Kidney (tissue), 14 donors: ENCODE measurements around the gene SZT2. TPM values are rescaled to one million over a fixed set of nuclear protein-coding genes. Genes with fewer than 3 reads are reported as not detected.

ENCODE experiments used
- DNase-seq, 5 donors: peaks; one replicate each; pipeline ENCODE4 v3.0.0-alpha.2; 2013 to 2020
- FAIRE-seq: peaks from 2 replicates; lab custom pipeline; 2012; peaks lifted over from hg19 to GRCh38; lab: Jason Lieb, UNC
- H3K27ac ChIP-seq, 2 donors: one replicate each; pipeline ENCODE4 v1.7.0; 2013; ENCODE audit warnings: low read depth in 2 of 2, low read length in 2 of 2, inconsistent platforms in 1 of 2
- H3K27me3 ChIP-seq: one replicate; pipeline ENCODE4 v1.7.1; 2013; ENCODE audit warnings: low read length, inconsistent platforms; ENCODE audit not compliant: control insufficient read depth, insufficient read depth
- H3K36me3 ChIP-seq, 3 donors: one replicate each; pipeline versions ENCODE4 v1.7.0 to v1.7.1; 2013; ENCODE audit warnings: low read length in 3 of 3, control low read depth in 1 of 3, inconsistent platforms in 1 of 3; ENCODE audit not compliant: insufficient read depth in 3 of 3, control insufficient read depth in 2 of 3
- H3K4me1 ChIP-seq, 3 donors: one replicate each; pipeline versions ENCODE4 v1.7.0 to v1.7.1; 2013; ENCODE audit warnings: low read length in 3 of 3, inconsistent platforms in 1 of 3, low read depth in 1 of 3; ENCODE audit not compliant: control insufficient read depth in 2 of 3, insufficient read depth in 2 of 3
- H3K4me3 ChIP-seq, 3 donors: one replicate each; pipeline versions ENCODE4 v1.7.0 to v1.8.1; 2013; ENCODE audit warnings: low read length in 3 of 3, control low read depth in 1 of 3, inconsistent platforms in 1 of 3
- H3K9ac ChIP-seq, 3 donors: one replicate each; pipeline versions ENCODE4 v1.7.0 to v1.7.1; 2013; ENCODE audit warnings: low read length in 3 of 3, control low read depth in 1 of 3, inconsistent platforms in 1 of 3
- H3K9me3 ChIP-seq, 3 donors: one replicate each; pipeline versions ENCODE4 v1.7.0 to v1.7.1; 2013; ENCODE audit warnings: low read length in 3 of 3, control low read depth in 1 of 3, inconsistent platforms in 1 of 3; ENCODE audit not compliant: control insufficient read depth in 2 of 3, insufficient read depth in 1 of 3
- CTCF ChIP-seq: IDR thresholded peaks from 3 replicates; pipeline ENCODE4 v1.5.1; 2012; ENCODE audit warnings: mild to moderate bottlenecking, moderate library complexity, borderline replicate concordance; ENCODE audit not compliant: insufficient read depth; ENCODE audit errors: extremely low read depth
- intact Hi-C: fragments of 100-400 bp; cut with DNase I; formaldehyde crosslinking; loops from one replicate; pipeline ENCODE4 v1.11.1; 2022
- polyA plus RNA-seq: library from polyadenylated mRNA; stranded (reverse); fragments of 350-450 nt; fragmentation: Illumina TruSeq; extraction: RNeasy Lipid Tissue Mini Kit (QIAGEN cat#74804); gene quantifications from one replicate; pipeline ENCODE4 v1.2.3, GENCODE V29; 2014; ENCODE audit warnings: low read depth, low replicate concordance; ENCODE audit not compliant: insufficient read depth
- total RNA-seq: library from RNA; stranded (reverse); fragmentation: NEBNext Ultra II Directional; extraction: Animal tissue kit (Norgen Biotek cat#: 25700); gene quantifications from one replicate; pipeline ENCODE4 v1.2.1, GENCODE V29; 2021
- donor health status: control.
- donor health status: control.
- donor health status: control.
- donor health status: control.
- donor health status: control.
- donor health status: DM: yes; HTN: yes; CAD: no.
- donor health status: Normal renal cell carcinoma (clear cell type).

Gene SZT2
- total and polyA plus RNA-seq, 2 donors from 2014 or later: 10.4 to 66.8 TPM

GRCh38 chr1:43351421-43352350 lies 38.0 kb upstream of the SZT2 start:
- H3K27me3 ChIP-seq: no peaks in the 10 kb centered on the region
- no peak for TF ChIP-seq CTCF
- H3K27ac ChIP-seq: no peak overlapping the region
- FAIRE-seq (no peak), DNase-seq (no peak)
- H3K9me3 ChIP-seq: no peaks in the 10 kb centered on the region
- intact Hi-C loops: no loop called here
- no peaks in the 10 kb centered on the region for H3K36me3 ChIP-seq
- H3K4me3 ChIP-seq: no peak overlapping the region
- H3K4me1 ChIP-seq: peaks cover 3 to 17% (median 9%) of the 10 kb centered on the region in 3 donors
- no peak overlapping the region for H3K9ac ChIP-seq

GRCh38 chr1:43352351-43352705 lies 37.4 kb upstream of the SZT2 start:
- Histone ChIP-seq H3K27me3 (no peaks in the 10 kb centered on the region), H3K9ac (no peak overlapping the region), H3K27ac (no peak overlapping the region), H3K9me3 (no peaks in the 10 kb centered on the region), H3K36me3 (no peaks in the 10 kb centered on the region), H3K4me1 (peaks cover 3 to 17% (median 9%) of the 10 kb centered on the region in 3 donors), H3K4me3 (no peak overlapping the region)
- DNase-seq (no peak), FAIRE-seq (no peak)
- intact Hi-C loops: no loop called here
- TF ChIP-seq CTCF: no peak

- FAIRE-seq: no peak
- Histone ChIP-seq H3K27ac (no peak overlapping the region), H3K4me3 (no peak overlapping the region), H3K9me3 (no peaks in the 10 kb centered on the region), H3K27me3 (no peaks in the 10 kb centered on the region), H3K36me3 (no peaks in the 10 kb centered on the region), H3K4me1 (peaks cover 3 to 18% (median 10%) of the 10 kb centered on the region in 3 donors), H3K9ac (no peak overlapping the region)
- DNase-seq: peak in 2 of 5 donors; percentile 20 to 30
- intact Hi-C loops: no loop called here
- TF ChIP-seq CTCF: no peak
Observed at GRCh38 chr1:43352881-43353280, 36.8 kb upstream of the SZT2 start.
